Endodermal cell (in vitro differentiated cells): ENCODE results near the gene RPL10A. TPM values are rescaled to one million over a fixed set of nuclear protein-coding genes. Genes with fewer than 3 reads are reported as not detected.
A peak's percentile ranks its signal among the peaks of the same experiment; 100 is the strongest.

Experiments
- DNase-seq: peaks from one replicate; pipeline ENCODE4 v3.0.0-alpha.2; 2017
- H3K27ac ChIP-seq: 2 replicates; pipeline ENCODE4 v1.5.1; 2013; ENCODE audit warnings: mild to moderate bottlenecking, low read depth, low read length, moderate library complexity
- H3K27me3 ChIP-seq: 2 replicates; pipeline ENCODE4 v1.6.1; 2013; ENCODE audit warnings: mild to moderate bottlenecking, low read length, moderate library complexity; ENCODE audit not compliant: insufficient read depth, control insufficient read depth, poor library complexity, severe bottlenecking
- H3K36me3 ChIP-seq: 2 replicates; pipeline ENCODE4 v1.7.0; 2013; ENCODE audit warnings: mild to moderate bottlenecking, low read length, moderate library complexity; ENCODE audit not compliant: control insufficient read depth, insufficient read depth
- H3K4me1 ChIP-seq: one replicate; pipeline ENCODE4 v1.7.0; 2013; ENCODE audit warnings: low read length; ENCODE audit not compliant: control insufficient read depth, insufficient read depth
- H3K4me3 ChIP-seq: 2 replicates; pipeline ENCODE4 v1.5.1; 2013; ENCODE audit warnings: mild to moderate bottlenecking, low read length, moderate library complexity
- H3K9ac ChIP-seq: 2 replicates; pipeline ENCODE4 v1.6.1; 2013; ENCODE audit warnings: mild to moderate bottlenecking, low read length, moderate library complexity; ENCODE audit not compliant: poor library complexity, severe bottlenecking; ENCODE audit errors: extremely low read depth
- H3K9me3 ChIP-seq: 2 replicates; pipeline ENCODE4 v1.6.1; 2013; ENCODE audit warnings: mild to moderate bottlenecking, low read length, moderate library complexity; ENCODE audit not compliant: control insufficient read depth
- H3K27ac Mint-ChIP-seq: 2 replicates; pipeline ENCODE4 v1.8.0; 2020; ENCODE audit warnings: mixed read lengths
- H3K27me3 Mint-ChIP-seq: 2 replicates; pipeline ENCODE4 v1.8.0; 2021; ENCODE audit warnings: mild to moderate bottlenecking, mixed read lengths; ENCODE audit not compliant: insufficient read depth
- H3K36me3 Mint-ChIP-seq: 2 replicates; pipeline ENCODE4 v1.8.0; 2020; ENCODE audit warnings: low read depth, mixed read lengths
- H3K4me1 Mint-ChIP-seq: 2 replicates; pipeline ENCODE4 v1.8.0; 2020; ENCODE audit warnings: mixed read lengths
- H3K4me3 Mint-ChIP-seq: 2 replicates; pipeline ENCODE4 v1.8.0; 2020; ENCODE audit warnings: mild to moderate bottlenecking, moderate library complexity, mixed read lengths
- H3K9me3 Mint-ChIP-seq: 2 replicates; pipeline ENCODE4 v1.8.0; 2020; ENCODE audit warnings: mild to moderate bottlenecking, mixed read lengths
- CTCF ChIP-seq: fragments of 200-600 bp; sonication (generic); conservative IDR thresholded peaks from 2 replicates; pipeline ENCODE4 v1.5.0; 2021; ENCODE audit warnings: antibody characterized with exemption, mild to moderate bottlenecking
- WGBS, 2 experiments: methylation state at CpG; one replicate each; pipeline versions ENCODE4 v1.1.5 to v1.1.7; 2013; ENCODE audit warnings: missing lambda C conversion rate in 2 of 2, mixed read lengths in 1 of 2; ENCODE audit not compliant: insufficient coverage in 1 of 2, insufficient read length in 1 of 2; 5-methylcytosine and 5-hydroxymethylcytosine counted together
- total RNA-seq, 2 donors: library from RNA; stranded (reverse); fragmentation: NEBNext Ultra II Directional in 1 of 2; extraction: Animal tissue kit (Norgen Biotek cat#: 25700) in 1 of 2; gene quantifications; 2 replicates in 1 of 2; 3 replicates in 1 of 2; pipeline ENCODE4 v1.2.1, GENCODE V29; 2021

The RPL10A gene
- total RNA-seq, 2 donors from 2014 or later = 1,411 to 1,652 TPM

- Mint-ChIP-seq H3K4me3 (no peak overlapping the region), H3K27me3 (no peaks in the 10 kb centered on the region), H3K27ac (peak overlapping the region; percentile 78), H3K9me3 (no peaks in the 10 kb centered on the region), H3K4me1 (peaks cover 18% of the 10 kb centered on the region), H3K36me3 (peaks cover 57% of the 10 kb centered on the region)
- H3K27ac ChIP-seq = no peak overlapping the region
- DNase-seq = no peak
- peaks cover 53% of the 10 kb centered on the region for H3K36me3 ChIP-seq
- H3K27me3 ChIP-seq = no peaks in the 10 kb centered on the region
- peaks cover 3% of the 10 kb centered on the region for H3K4me1 ChIP-seq
- no peak overlapping the region for H3K4me3 ChIP-seq
- TF ChIP-seq CTCF = no peak
- H3K9me3 ChIP-seq = no peaks in the 10 kb centered on the region
- no peak overlapping the region for H3K9ac ChIP-seq
Measured at GRCh38 chr6:35473850-35474130, 5.6 kb downstream of the RPL10A start.

GRCh38 chr6:35474131-35474941 lies 6.1 kb downstream of the RPL10A start:
- peaks cover 3% of the 10 kb centered on the region for H3K4me1 ChIP-seq
- peaks cover 51% of the 10 kb centered on the region for H3K36me3 ChIP-seq
- H3K27ac ChIP-seq = peak overlapping the region; percentile 32
- 81 to 92% methylated on average over 4 to 13 of the region's 14 CpGs for WGBS, 2 experiments
- H3K9ac ChIP-seq = no peak overlapping the region
- no peak overlapping the region for H3K4me3 ChIP-seq
- no peaks in the 10 kb centered on the region for H3K9me3 ChIP-seq
- Mint-ChIP-seq H3K9me3 (no peaks in the 10 kb centered on the region), H3K27ac (peak overlapping the region; percentile 58), H3K4me3 (no peak overlapping the region), H3K36me3 (peaks cover 53% of the 10 kb centered on the region), H3K27me3 (no peaks in the 10 kb centered on the region), H3K4me1 (peaks cover 18% of the 10 kb centered on the region)
- no peak for TF ChIP-seq CTCF
- no peaks in the 10 kb centered on the region for H3K27me3 ChIP-seq
- peak; percentile 75 for DNase-seq

GRCh38 chr6:35474942-35475570 lies 6.9 kb downstream of the RPL10A start:
- no peak for TF ChIP-seq CTCF

More at GRCh38 chr6:35474942-35475570, 6.9 kb downstream of the RPL10A start:
- peak; percentile 66 for DNase-seq
- Mint-ChIP-seq H3K9me3 (no peaks in the 10 kb centered on the region), H3K27ac (peak overlapping the region; percentile 58), H3K36me3 (peaks cover 46% of the 10 kb centered on the region), H3K4me3 (no peak overlapping the region), H3K4me1 (peaks cover 11% of the 10 kb centered on the region), H3K27me3 (no peaks in the 10 kb centered on the region)
- peaks cover 2% of the 10 kb centered on the region for H3K4me1 ChIP-seq
- no peaks in the 10 kb centered on the region for H3K9me3 ChIP-seq
- H3K4me3 ChIP-seq = no peak overlapping the region
- WGBS, 2 experiments = 95% methylated on average over 16 to 20 of the region's 20 CpGs
- no peaks in the 10 kb centered on the region for H3K27me3 ChIP-seq
- no peak overlapping the region for H3K27ac ChIP-seq
- no peak overlapping the region for H3K9ac ChIP-seq
- H3K36me3 ChIP-seq = peaks cover 44% of the 10 kb centered on the region
